Keratinocyte (primary cell): ENCODE results near the gene INSIG1. TPM values are rescaled to one million over a fixed set of nuclear protein-coding genes. Genes with fewer than 3 reads are reported as not detected.

Experiments used
- DNase-seq: peaks from one replicate; pipeline ENCODE4 v3.0.0-alpha.2; 2011; ENCODE audit warnings: low read depth, missing footprints, low spot score
- FAIRE-seq: peaks from 2 replicates; lab custom pipeline; 2011; peaks lifted over from hg19 to GRCh38; lab: Jason Lieb, UNC
- H2AFZ ChIP-seq: 2 replicates; pipeline ENCODE4 v1.6.0; 2012; ENCODE audit warnings: low read length, control low read depth, inconsistent platforms; ENCODE audit not compliant: control insufficient read depth
- H3K27ac ChIP-seq: 2 replicates; pipeline ENCODE4 v1.5.1; 2011; ENCODE audit warnings: low read length; ENCODE audit not compliant: control insufficient read depth, insufficient read depth
- H3K27me3 ChIP-seq: 3 replicates; pipeline ENCODE4 v1.6.0; 2011; ENCODE audit warnings: low read length; ENCODE audit not compliant: control insufficient read depth, insufficient read depth; ENCODE audit errors: extremely low read depth
- H3K36me3 ChIP-seq, 2 experiments: 2 replicates in 1 of 2; 3 replicates in 1 of 2; pipeline ENCODE4 v1.5.1; 2011; ENCODE audit warnings: low read length in 2 of 2, mild to moderate bottlenecking in 1 of 2; ENCODE audit not compliant: control insufficient read depth in 2 of 2, insufficient read depth in 2 of 2; ENCODE audit errors: extremely low read depth in 1 of 2
- H3K4me1 ChIP-seq: 3 replicates; pipeline ENCODE4 v1.5.1; 2011; ENCODE audit warnings: low read length; ENCODE audit not compliant: control insufficient read depth, insufficient read depth; ENCODE audit errors: extremely low read depth
- H3K4me2 ChIP-seq: 3 replicates; pipeline ENCODE4 v1.6.0; 2011; ENCODE audit warnings: low read depth, low read length; ENCODE audit not compliant: control insufficient read depth, insufficient read depth; ENCODE audit errors: extremely low read depth
- H3K4me3 ChIP-seq, 3 experiments: fragments of 200-600 bp in 1 of 3; sonication (generic) in 1 of 3; 2 replicates in 2 of 3; 3 replicates in 1 of 3; pipeline ENCODE4 v1.5.1; 2011 to 2016; ENCODE audit warnings: low read length in 3 of 3, mild to moderate bottlenecking in 3 of 3, control low read depth in 2 of 3, inconsistent platforms in 1 of 3, low read depth in 1 of 3, mixed read lengths in 1 of 3, mixed run types in 1 of 3, moderate library complexity in 1 of 3; ENCODE audit not compliant: control insufficient read depth in 2 of 3, insufficient read depth in 2 of 3; ENCODE audit errors: extremely low read depth in 1 of 3
- H3K79me2 ChIP-seq: 2 replicates; pipeline ENCODE4 v1.6.0; 2012; ENCODE audit warnings: low read length; ENCODE audit not compliant: control insufficient read depth, insufficient read depth
- H3K9ac ChIP-seq: 3 replicates; pipeline ENCODE4 v1.6.0; 2011; ENCODE audit warnings: low read length; ENCODE audit not compliant: control insufficient read depth, insufficient read depth; ENCODE audit errors: extremely low read depth
- H3K9me1 ChIP-seq: 3 replicates; pipeline ENCODE4 v1.6.0; 2011; ENCODE audit warnings: low read length; ENCODE audit not compliant: control insufficient read depth, insufficient read depth; ENCODE audit errors: extremely low read depth
- H3K9me3 ChIP-seq: 2 replicates; pipeline ENCODE4 v1.5.1; 2012; ENCODE audit warnings: low read depth, low read length; ENCODE audit not compliant: control insufficient read depth
- H4K20me1 ChIP-seq: 3 replicates; pipeline ENCODE4 v1.6.0; 2011; ENCODE audit warnings: low read length; ENCODE audit not compliant: control insufficient read depth, insufficient read depth; ENCODE audit errors: extremely low read depth
- EZH2 ChIP-seq: IDR thresholded peaks from one replicate; pipeline ENCODE4 v1.6.1; 2012; ENCODE audit warnings: inconsistent platforms, mild to moderate bottlenecking, low read length, moderate library complexity
- dilution Hi-C: fragments of 300-500 bp; cut with MboI; formaldehyde crosslinking; loops from one replicate; pipeline ENCODE4 v1.7.0; 2020; ENCODE audit warnings: low sequenced_read_pairs; ENCODE audit not compliant: extremely low pct_ligation_motif_present
- polyA plus RNA-seq, 5 experiments: library from polyadenylated mRNA; depleted of rRNA in 3 of 5; stranded (reverse) in 3 of 5; stranded (forward) in 1 of 5; unstranded in 1 of 5; fragments of >200 nt; gene quantifications; 1 replicate in 1 of 5; 2 replicates in 3 of 5; 3 replicates in 1 of 5; pipeline versions ENCODE4 v1.2.1 to v1.2.3, GENCODE V29; 2011 to 2012; ENCODE audit warnings: missing spikeins in 2 of 5, low read depth in 1 of 5, low replicate concordance in 1 of 5
- TF ChIP-seq, protein P1 (sequence below), 3 experiments: IDR thresholded peaks in 1 of 3; conservative IDR thresholded peaks in 1 of 3; optimal IDR thresholded peaks in 1 of 3; 2 replicates in 2 of 3; 3 replicates in 1 of 3; pipeline versions ENCODE3 to v1.5.1; 2011; ENCODE audit warnings: low read length in 3 of 3, mild to moderate bottlenecking in 3 of 3, moderate library complexity in 2 of 3, control low read depth in 1 of 3, inconsistent platforms in 1 of 3; ENCODE audit not compliant: insufficient read depth in 2 of 3; ENCODE audit errors: extremely low read depth in 1 of 3

Gene INSIG1
- polyA plus RNA-seq, 1 donor (not counting 4 experiments of a cell fraction or from before 2014, with no cell fraction given) = 104 TPM

- H4K20me1 ChIP-seq = no peaks in the 10 kb centered on the region
- H3K9me3 ChIP-seq = no peaks in the 10 kb centered on the region
- no peak overlapping the region for H3K4me2 ChIP-seq
- H3K36me3 ChIP-seq = no peaks in the 10 kb centered on the region
- H3K79me2 ChIP-seq = no peaks in the 10 kb centered on the region
- DNase-seq (no peak), FAIRE-seq (no peak)
- no peak overlapping the region for H3K9ac ChIP-seq
- H3K9me1 ChIP-seq = no peaks in the 10 kb centered on the region
- H2AFZ ChIP-seq = no peak overlapping the region
- TF ChIP-seq EZH2 = no peak
- TF ChIP-seq, protein P1, sequence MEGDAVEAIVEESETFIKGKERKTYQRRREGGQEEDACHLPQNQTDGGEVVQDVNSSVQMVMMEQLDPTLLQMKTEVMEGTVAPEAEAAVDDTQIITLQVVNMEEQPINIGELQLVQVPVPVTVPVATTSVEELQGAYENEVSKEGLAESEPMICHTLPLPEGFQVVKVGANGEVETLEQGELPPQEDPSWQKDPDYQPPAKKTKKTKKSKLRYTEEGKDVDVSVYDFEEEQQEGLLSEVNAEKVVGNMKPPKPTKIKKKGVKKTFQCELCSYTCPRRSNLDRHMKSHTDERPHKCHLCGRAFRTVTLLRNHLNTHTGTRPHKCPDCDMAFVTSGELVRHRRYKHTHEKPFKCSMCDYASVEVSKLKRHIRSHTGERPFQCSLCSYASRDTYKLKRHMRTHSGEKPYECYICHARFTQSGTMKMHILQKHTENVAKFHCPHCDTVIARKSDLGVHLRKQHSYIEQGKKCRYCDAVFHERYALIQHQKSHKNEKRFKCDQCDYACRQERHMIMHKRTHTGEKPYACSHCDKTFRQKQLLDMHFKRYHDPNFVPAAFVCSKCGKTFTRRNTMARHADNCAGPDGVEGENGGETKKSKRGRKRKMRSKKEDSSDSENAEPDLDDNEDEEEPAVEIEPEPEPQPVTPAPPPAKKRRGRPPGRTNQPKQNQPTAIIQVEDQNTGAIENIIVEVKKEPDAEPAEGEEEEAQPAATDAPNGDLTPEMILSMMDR (optimal IDR thresholded peaks at IDR 0.05 in 1 of 3, IDR thresholded peaks at IDR 0.05 in 1 of 3, conservative IDR thresholded peaks at IDR 0.05 in 1 of 3; ENCODE audit: extremely low read depth in 1 of 3, insufficient read depth in 2 of 3, low read length in 3 of 3) = no peak
- H3K4me3 ChIP-seq = no peak overlapping the region
- H3K27ac ChIP-seq = no peak overlapping the region
- no peaks in the 10 kb centered on the region for H3K4me1 ChIP-seq
- H3K27me3 ChIP-seq = no peaks in the 10 kb centered on the region
- dilution Hi-C loops = no loop called here
These were observed 44.6 kb downstream of the INSIG1 start for GRCh38 chr7:155342313-155342712.

DNA sequence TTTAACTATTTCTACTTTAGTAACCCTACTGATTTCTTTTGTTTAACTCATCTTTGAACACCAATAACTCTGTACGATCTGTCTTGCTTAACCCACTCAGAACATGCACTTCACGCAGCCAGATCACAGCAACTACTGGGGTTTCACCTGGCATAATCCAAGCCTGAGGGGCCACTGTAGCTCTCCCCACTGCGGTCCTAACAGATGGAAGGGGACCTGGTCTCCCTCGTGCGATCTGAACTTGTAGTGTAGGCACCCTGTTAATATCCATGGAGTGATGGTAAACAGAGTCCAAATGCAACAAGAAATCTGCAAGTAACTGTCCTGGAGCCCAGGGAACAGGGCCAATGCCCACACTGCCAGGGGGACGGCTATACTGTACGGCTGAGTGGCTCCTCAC is 45.5 kb downstream of the INSIG1 start:
- no peaks in the 10 kb centered on the region for H3K36me3 ChIP-seq
- DNase-seq (no peak), FAIRE-seq (no peak)
- TF ChIP-seq, protein P1 (optimal IDR thresholded peaks at IDR 0.05 in 1 of 3, IDR thresholded peaks at IDR 0.05 in 1 of 3, conservative IDR thresholded peaks at IDR 0.05 in 1 of 3; ENCODE audit: extremely low read depth in 1 of 3, insufficient read depth in 2 of 3, low read length in 3 of 3) = no peak
- no peak for TF ChIP-seq EZH2
- H3K9ac ChIP-seq = no peak overlapping the region
- H3K9me3 ChIP-seq = no peaks in the 10 kb centered on the region
- dilution Hi-C loops = no loop called here
- no peak overlapping the region for H2AFZ ChIP-seq
- no peak overlapping the region for H3K4me3 ChIP-seq
- no peak overlapping the region for H3K27ac ChIP-seq
- no peaks in the 10 kb centered on the region for H3K27me3 ChIP-seq
- H3K4me2 ChIP-seq = no peak overlapping the region
- no peaks in the 10 kb centered on the region for H4K20me1 ChIP-seq
- H3K79me2 ChIP-seq = no peaks in the 10 kb centered on the region
- H3K9me1 ChIP-seq = no peaks in the 10 kb centered on the region
- no peaks in the 10 kb centered on the region for H3K4me1 ChIP-seq
